Activated T-cell treated with anti-CD3 and anti-CD28 coated beads, Interleukin-2, amount 50 U/mL, for 48 hours (primary cell): ENCODE data around the gene GUCY1A1.
"Not testable (repeated sequence)": the region's sequence is repeated elsewhere in the genome, so short reads cannot be mapped to it uniquely, and the experiment has no call there.

Experiments
- DNase-seq, 2 experiments: peaks; one replicate each; pipeline ENCODE4 v3.0.0-alpha.2; 2020

Gene GUCY1A1

GRCh38 chr4:155666344-155667221 is at the start of gene GUCY1A1:
Gene GUCY1A1, plus strand, starts transcription at chr4:155666848. Its CDS starts 30,020 bp downstream, at chr4:155696868.
- DNase-seq = no peak

- no peak for DNase-seq
These were observed 49.4 kb upstream of the GUCY1A1 start for GRCh38 chr4:155617296-155617695.

- DNase-seq = no peak
These were observed 48.3 kb upstream of the GUCY1A1 start for GRCh38 chr4:155618183-155618838.

GRCh38 chr4:155620637-155621036 is 46.0 kb upstream of the GUCY1A1 start:
- no peak for DNase-seq

- no peak for DNase-seq
These were observed 42.2 kb upstream of the GUCY1A1 start for GRCh38 chr4:155624478-155624877.

- no peak for DNase-seq
These were observed 40.1 kb upstream of the GUCY1A1 start for GRCh38 chr4:155626561-155626960.

GRCh38 chr4:155629183-155629825 is 37.3 kb upstream of the GUCY1A1 start:
- no peak for DNase-seq

- no peak for DNase-seq
These were observed 36.7 kb upstream of the GUCY1A1 start for GRCh38 chr4:155629956-155630355.

GRCh38 chr4:155632310-155632840 is 34.3 kb upstream of the GUCY1A1 start:
- DNase-seq = no peak

GRCh38 chr4:155638195-155638965 is 28.3 kb upstream of the GUCY1A1 start:
- no peak for DNase-seq

- no peak for DNase-seq
These were observed 26.7 kb upstream of the GUCY1A1 start for GRCh38 chr4:155639704-155640523.

GRCh38 chr4:155640751-155641150 is 25.9 kb upstream of the GUCY1A1 start:
- DNase-seq = no peak

- DNase-seq = no peak
These were observed 23.6 kb upstream of the GUCY1A1 start for GRCh38 chr4:155643087-155643486.

- DNase-seq = no peak
These were observed 20.6 kb upstream of the GUCY1A1 start for GRCh38 chr4:155646001-155646400.

GRCh38 chr4:155650785-155651184 is 15.9 kb upstream of the GUCY1A1 start:
- not testable (repeated sequence) for DNase-seq

- DNase-seq = no peak
These were observed 13.6 kb upstream of the GUCY1A1 start for GRCh38 chr4:155653052-155653451.

- no peak for DNase-seq
These were observed 10.6 kb upstream of the GUCY1A1 start for GRCh38 chr4:155656025-155656424.

- DNase-seq = no peak
These were observed 9.5 kb upstream of the GUCY1A1 start for GRCh38 chr4:155657169-155657568.

- no peak for DNase-seq
These were observed 8.5 kb upstream of the GUCY1A1 start for GRCh38 chr4:155657985-155658680.

- no peak for DNase-seq
These were observed 8.0 kb upstream of the GUCY1A1 start for GRCh38 chr4:155658681-155659064.

- DNase-seq = no peak
These were observed 7.5 kb upstream of the GUCY1A1 start for GRCh38 chr4:155659176-155659575.
